Stimulated activated naive CD4-positive, alpha-beta T cell (primary cell): ENCODE data around the gene TTF1.

Experiments
- DNase-seq, 6 experiments: peaks; one replicate each; lab custom pipeline; 2025; lab: John Stamatoyannopoulos, UW

The TTF1 gene

DNA sequence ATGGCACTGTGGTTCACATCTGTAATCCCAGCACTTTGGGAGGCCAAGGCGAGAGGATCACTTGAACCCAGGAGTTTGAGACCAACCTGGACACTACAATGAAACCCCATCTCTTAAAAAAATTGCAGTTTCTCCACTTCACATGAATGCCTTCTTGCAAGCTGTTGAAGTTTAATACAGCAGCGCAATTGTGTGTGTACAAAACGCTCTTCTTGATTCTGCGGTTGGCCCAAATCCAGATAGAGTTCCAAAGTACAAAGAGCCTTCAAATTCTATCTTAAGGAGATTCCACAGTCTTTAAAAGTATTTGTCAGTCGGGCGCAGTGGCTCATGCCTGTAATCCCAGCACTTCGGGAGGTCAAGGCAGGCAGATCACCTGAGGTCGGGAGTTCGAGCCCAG lies 42.6 kb downstream of the TTF1 start:
- DNase-seq, result no peak

DNA sequence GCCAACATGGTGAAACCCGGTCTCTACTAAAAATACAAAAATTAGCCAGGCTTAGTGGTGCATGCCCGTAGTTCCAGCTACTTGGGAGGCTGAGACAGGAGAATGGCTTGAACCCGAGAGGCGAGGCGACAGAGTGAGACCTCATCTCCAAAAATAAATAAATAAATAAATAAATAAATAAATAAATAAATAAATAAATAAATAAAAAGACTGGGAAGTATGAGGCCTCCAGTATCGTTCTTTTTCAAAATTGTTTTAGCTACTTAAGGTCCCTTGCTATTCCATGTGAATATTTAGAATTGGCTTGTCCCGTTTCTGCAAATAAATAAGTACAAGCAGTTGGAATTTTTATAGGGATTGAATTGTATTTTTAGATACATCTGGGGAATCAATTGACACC lies 48.9 kb downstream of the TTF1 start:
- no peak for DNase-seq

- no peak for DNase-seq
Observed at GRCh38 chr9:132356324-132356924, 50.2 kb downstream of the TTF1 start.

GRCh38 chr9:132354637-132355355 lies 51.8 kb downstream of the TTF1 start, which contains the start of gene SETX:
Gene SETX (minus strand): TSS chr9:132354986. CDS start chr9:132349428, 5,558 bp downstream.
- peak; percentile 82 to 91 (median 90) for DNase-seq

GRCh38 chr9:132351404-132352045 lies 55.1 kb downstream of the TTF1 start:
- peak in 1 of 6 experiments; percentile 35 for DNase-seq

- DNase-seq, result peak in 4 of 6 experiments; percentile 7 to 75 (median 57)
Observed at GRCh38 chr9:132350861-132351315, 55.8 kb downstream of the TTF1 start.

DNA sequence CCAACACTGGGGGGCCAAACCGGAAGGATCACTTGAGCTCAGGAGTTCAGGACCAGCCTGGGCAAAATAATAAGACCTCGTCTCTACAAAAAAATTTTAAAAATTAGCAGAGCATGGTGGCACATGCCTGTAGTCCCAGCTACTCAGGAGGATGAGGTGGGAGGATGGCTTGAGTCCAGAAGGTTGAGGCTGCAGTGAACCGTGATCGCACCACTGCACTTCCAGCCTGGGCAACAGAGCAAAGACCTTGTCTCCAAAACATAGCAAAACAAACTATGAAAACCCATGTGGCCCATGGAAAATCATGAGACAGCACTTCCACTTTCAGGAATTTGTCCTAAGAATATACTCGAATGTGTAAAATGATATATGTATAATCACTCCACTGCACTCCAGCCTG lies 58.0 kb downstream of the TTF1 start:
- DNase-seq, result no peak

GRCh38 chr9:132346177-132346576 lies 60.5 kb downstream of the TTF1 start:
- no peak for DNase-seq

GRCh38 chr9:132341177-132341840 lies 65.3 kb downstream of the TTF1 start:
- DNase-seq, result no peak

- no peak for DNase-seq
Observed at GRCh38 chr9:132334364-132334763, 72.3 kb downstream of the TTF1 start.

- DNase-seq, result no peak
Observed at GRCh38 chr9:132333556-132333955, 73.1 kb downstream of the TTF1 start.

- no peak for DNase-seq
Observed at GRCh38 chr9:132328580-132328979, 78.1 kb downstream of the TTF1 start.

- DNase-seq, result no peak
Observed at GRCh38 chr9:132327537-132327936, 79.1 kb downstream of the TTF1 start.
